ENCODE results near the gene PRELID1. TPM values are rescaled to one million over a fixed set of nuclear protein-coding genes. Genes with fewer than 3 reads are reported as not detected.
A peak's percentile ranks its signal among the peaks of the same experiment; 100 is the strongest.

Gene PRELID1
- total RNA-seq, 2 donors from 2014 or later, result 63.3 to 91.8 TPM

GRCh38 chr5:177312649-177313181, 9.1 kb downstream of the PRELID1 start:
- WGBS, 2 donors, result 28 to 31% methylated on average over 8 to 19 of the region's 19 CpGs
- intact Hi-C loops (cut with DNase I), result loop anchor here (5.0 to 10.0 kb wide), 2 partner anchors 65 to 162 kb away; partner anchors contain the start of gene DBN1
- Histone ChIP-seq H3K27ac (no peak overlapping the region), H3K4me3 (no peak overlapping the region), H3K27me3 (no peaks in the 10 kb centered on the region), H3K36me3 (replicated peaks in 1 of 2; ENCODE audit: insufficient read depth in 1 of 2, low read depth in 2 of 2) (no peaks in the 10 kb centered on the region), H3K4me1 (peaks cover 56% of the 10 kb centered on the region), H3K9me3 (no peaks in the 10 kb centered on the region)
- TF ChIP-seq POLR2A (IDR thresholded peaks at IDR 0.05) (no peak), CTCF (IDR thresholded peaks at IDR 0.05) (no peak)
- ATAC-seq (no peak), DNase-seq (peak in 1 of 4 donors; percentile 11)

- WGBS, 2 donors, result 92 to 94% methylated on average over 15 of the region's 15 CpGs
- Histone ChIP-seq H3K4me3 (no peak overlapping the region), H3K36me3 (replicated peaks in 1 of 2; ENCODE audit: insufficient read depth in 1 of 2, low read depth in 2 of 2) (no peaks in the 10 kb centered on the region), H3K9me3 (no peaks in the 10 kb centered on the region), H3K27ac (no peak overlapping the region), H3K27me3 (no peaks in the 10 kb centered on the region), H3K4me1 (peaks cover 56% of the 10 kb centered on the region)
- ATAC-seq (no peak), DNase-seq (peak in 1 of 4 donors; percentile 8)
- intact Hi-C loops (cut with DNase I), result loop anchor here (5.0 to 10.0 kb wide), 2 partner anchors 64 to 161 kb away; partner anchors contain the start of gene DBN1
- TF ChIP-seq CTCF (IDR thresholded peaks at IDR 0.05) (no peak), POLR2A (IDR thresholded peaks at IDR 0.05) (no peak)
Observed at GRCh38 chr5:177313561-177314259, 10.1 kb downstream of the PRELID1 start.

- H3K9me3 ChIP-seq, result no peaks in the 10 kb centered on the region
- no peak overlapping the region for H3K27ac ChIP-seq
- no peak overlapping the region for H3K4me3 ChIP-seq
- 88 to 91% methylated on average over 14 to 17 of the region's 18 CpGs for WGBS, 2 donors
- peaks cover 47% of the 10 kb centered on the region for H3K4me1 ChIP-seq
- no peaks in the 10 kb centered on the region for H3K36me3 ChIP-seq (replicated peaks in 1 of 2; ENCODE audit: insufficient read depth in 1 of 2, low read depth in 2 of 2)
- no peaks in the 10 kb centered on the region for H3K27me3 ChIP-seq
- peak in 1 of 4 donors; percentile 11 for DNase-seq
- no peak for TF ChIP-seq POLR2A (IDR thresholded peaks at IDR 0.05)
- TF ChIP-seq CTCF (IDR thresholded peaks at IDR 0.05), result no peak
- no peak for ATAC-seq
- intact Hi-C loops (cut with DNase I), result loop anchor here (5.0 to 10.0 kb wide), 2 partner anchors 63 to 160 kb away; partner anchors contain the start of gene DBN1
Observed at GRCh38 chr5:177314376-177315342, 11.1 kb downstream of the PRELID1 start.

GRCh38 chr5:177315411-177315810, 11.8 kb downstream of the PRELID1 start:
- Histone ChIP-seq H3K9me3 (no peaks in the 10 kb centered on the region), H3K27ac (no peak overlapping the region), H3K36me3 (replicated peaks in 1 of 2; ENCODE audit: insufficient read depth in 1 of 2, low read depth in 2 of 2) (no peaks in the 10 kb centered on the region), H3K4me1 (peaks cover 40% of the 10 kb centered on the region), H3K4me3 (no peak overlapping the region), H3K27me3 (no peaks in the 10 kb centered on the region)
- DNase-seq (peak in 1 of 4 donors; percentile 11), ATAC-seq (no peak)
- intact Hi-C loops (cut with DNase I), result loop anchor here (10.0 kb wide), 1 partner anchor 159 kb away; the partner anchor contains the start of gene DBN1
- WGBS, 2 donors, result 88 to 93% methylated on average over 3 to 7 of the region's 7 CpGs
- TF ChIP-seq POLR2A (IDR thresholded peaks at IDR 0.05) (no peak), CTCF (IDR thresholded peaks at IDR 0.05) (no peak)
